HEK293T (cell line): Measurements from ENCODE around the gene LPIN2.

Experiments used
- CTCF ChIA-PET: fragments of 350-600 bp; formaldehyde crosslinking; extraction: SDS; loops from one replicate; lab custom pipeline; 2021; ENCODE audit warnings: antibody characterized with exemption, inconsistent platforms; lab: Yijun Ruan, JAX
- POLR2A ChIA-PET: fragments of 350-600 bp; formaldehyde crosslinking; extraction: SDS; loops from one replicate; lab custom pipeline; 2020; ENCODE audit warnings: antibody characterized with exemption, inconsistent platforms; lab: Yijun Ruan, JAX
- DNase-seq: peaks from one replicate; pipeline ENCODE4 v3.0.0; 2012; ENCODE audit warnings: mixed read lengths; ENCODE audit errors: extremely low spot score
- ARNT ChIP-seq: fragments of 450-650 bp; IDR thresholded peaks from 2 replicates; pipeline ENCODE4 v1.6.1; 2017; ENCODE audit warnings: mild to moderate bottlenecking
- BHLHE40 ChIP-seq: fragments of 450-650 bp; IDR thresholded peaks from 2 replicates; pipeline ENCODE4 v1.6.1; 2016; ENCODE audit warnings: mild to moderate bottlenecking, moderate library complexity, borderline replicate concordance
- CTBP1 ChIP-seq: fragments of 450-650 bp; IDR thresholded peaks from 2 replicates; pipeline ENCODE4 v1.6.1; 2016; ENCODE audit warnings: borderline replicate concordance
- ELF4 ChIP-seq: fragments of 450-650 bp; IDR thresholded peaks from 2 replicates; pipeline ENCODE4 v1.6.1; 2017; ENCODE audit warnings: antibody characterized with exemption
- FOXA1 ChIP-seq: fragments of 450-650 bp; IDR thresholded peaks from 2 replicates; pipeline ENCODE4 v1.6.1; 2016; ENCODE audit warnings: mild to moderate bottlenecking
- FOXK2 ChIP-seq: fragments of 450-650 bp; IDR thresholded peaks from 2 replicates; pipeline ENCODE4 v1.6.1; 2016; ENCODE audit warnings: mild to moderate bottlenecking
- FOXM1 ChIP-seq: fragments of 450-650 bp; IDR thresholded peaks from 2 replicates; pipeline ENCODE4 v1.6.1; 2017; ENCODE audit warnings: mild to moderate bottlenecking, borderline replicate concordance
- HDGF ChIP-seq: fragments of 450-650 bp; IDR thresholded peaks from 2 replicates; pipeline ENCODE4 v1.6.1; 2017; ENCODE audit warnings: antibody characterized with exemption, borderline replicate concordance
- L3MBTL2 ChIP-seq: fragments of 450-650 bp; conservative IDR thresholded peaks from 2 replicates; pipeline ENCODE4 v1.6.1; 2016; ENCODE audit warnings: mild to moderate bottlenecking
- LEF1 ChIP-seq: fragments of 450-650 bp; IDR thresholded peaks from 2 replicates; pipeline ENCODE4 v1.6.1; 2017; ENCODE audit warnings: mild to moderate bottlenecking, borderline replicate concordance
- NFRKB ChIP-seq: fragments of 450-650 bp; IDR thresholded peaks from 2 replicates; pipeline ENCODE4 v1.6.1; 2016; ENCODE audit warnings: mild to moderate bottlenecking, moderate library complexity
- PKNOX1 ChIP-seq: fragments of 450-650 bp; IDR thresholded peaks from 2 replicates; pipeline ENCODE4 v1.6.1; 2016
- SP1 ChIP-seq: fragments of 450-650 bp; IDR thresholded peaks from 2 replicates; pipeline ENCODE4 v1.6.1; 2017
- SUZ12 ChIP-seq: fragments of 450-650 bp; IDR thresholded peaks from 2 replicates; pipeline ENCODE4 v1.6.1; 2016; ENCODE audit warnings: mild to moderate bottlenecking
- TARDBP ChIP-seq: fragments of 450-650 bp; IDR thresholded peaks from 2 replicates; pipeline ENCODE4 v1.6.1; 2016
- ZNF384 ChIP-seq: fragments of 450-650 bp; IDR thresholded peaks from 2 replicates; pipeline ENCODE4 v1.6.1; 2016

Gene LPIN2

GRCh38 chr18:3048820-3049349 is 35.9 kb upstream of the LPIN2 start:
- POLR2A ChIA-PET: no interaction called here
- TF ChIP-seq TARDBP: no peak
- TF ChIP-seq ELF4: no peak
- no peak for TF ChIP-seq FOXM1
- no peak for TF ChIP-seq NFRKB
- no peak for TF ChIP-seq BHLHE40
- DNase-seq: no peak
- CTCF ChIA-PET: interaction anchor here (0.6 kb wide), 1 partner anchor 197 kb away, joined by 4 read pairs; no protein-coding TSS in a partner anchor

- DNase-seq: no peak
- POLR2A ChIA-PET: no interaction called here
- CTCF ChIA-PET: no interaction called here
- TF ChIP-seq LEF1: no peak
- no peak for TF ChIP-seq ELF4
- no peak for TF ChIP-seq HDGF
These were observed 35.2 kb upstream of the LPIN2 start for GRCh38 chr18:3048121-3048520.

GRCh38 chr18:3046216-3046808 is 33.4 kb upstream of the LPIN2 start:
- ChIA-PET CTCF (no interaction called here), POLR2A (no interaction called here)
- no peak for TF ChIP-seq TARDBP
- TF ChIP-seq CTBP1: no peak
- no peak for TF ChIP-seq FOXA1
- no peak for TF ChIP-seq SUZ12
- no peak for TF ChIP-seq ELF4
- no peak for TF ChIP-seq PKNOX1
- no peak for TF ChIP-seq HDGF
- no peak for TF ChIP-seq FOXK2
- no peak for TF ChIP-seq FOXM1
- TF ChIP-seq L3MBTL2: no peak
- no peak for TF ChIP-seq BHLHE40
- no peak for TF ChIP-seq SP1
- TF ChIP-seq NFRKB: no peak
- TF ChIP-seq LEF1: no peak
- TF ChIP-seq ZNF384: no peak
- TF ChIP-seq ARNT: no peak
- DNase-seq: no peak

DNA sequence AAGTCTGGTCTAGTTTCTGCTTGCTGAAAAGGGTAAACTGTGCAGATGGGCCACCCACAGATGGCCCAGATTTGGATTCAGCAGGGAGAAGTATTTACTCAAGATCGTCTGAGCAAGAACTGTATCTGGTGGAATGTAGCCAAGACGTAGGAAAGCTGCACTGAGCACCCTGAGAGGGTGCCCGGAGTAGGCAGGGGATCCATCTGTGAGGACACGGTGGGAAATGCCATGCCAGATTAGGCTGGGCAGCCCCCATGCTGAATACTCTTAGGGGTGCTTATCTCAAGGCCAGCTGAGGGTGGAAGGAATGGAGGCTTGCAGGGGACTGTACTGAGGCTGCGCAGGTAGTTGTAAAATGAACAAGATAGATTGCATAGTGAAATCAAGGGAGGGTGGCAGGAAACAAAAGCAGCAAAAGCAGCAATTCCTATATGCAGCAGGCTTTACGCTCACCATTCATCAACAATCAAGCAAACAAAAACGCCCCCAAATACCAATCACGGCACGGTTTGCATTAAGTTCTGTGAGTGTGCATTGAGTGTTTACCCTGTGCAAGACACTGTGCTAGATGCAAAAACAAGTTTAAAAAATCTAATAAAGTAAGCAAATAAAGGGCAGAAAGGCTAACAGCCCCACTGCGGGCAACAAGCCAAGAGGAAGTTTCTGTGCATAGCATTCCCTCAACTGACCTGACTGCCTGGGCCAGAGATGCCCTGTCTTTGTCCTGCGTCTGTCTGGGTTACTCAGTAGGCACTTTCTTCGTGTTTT is 32.2 kb upstream of the LPIN2 start:
- no peak for DNase-seq
- POLR2A ChIA-PET: no interaction called here
- TF ChIP-seq CTBP1: no peak
- no peak for TF ChIP-seq SP1
- no peak for TF ChIP-seq NFRKB
- no peak for TF ChIP-seq L3MBTL2
- TF ChIP-seq ZNF384: no peak
- TF ChIP-seq HDGF: no peak
- TF ChIP-seq LEF1: no peak
- no peak for TF ChIP-seq ARNT
- TF ChIP-seq FOXA1: no peak
- no peak for TF ChIP-seq PKNOX1
- TF ChIP-seq TARDBP: no peak
- TF ChIP-seq SUZ12: no peak
- TF ChIP-seq ELF4: no peak
- no peak for TF ChIP-seq FOXM1
- no peak for TF ChIP-seq FOXK2
- TF ChIP-seq BHLHE40: no peak
- CTCF ChIA-PET: no interaction called here

- CTCF ChIA-PET: no interaction called here
- TF ChIP-seq FOXM1: no peak
- TF ChIP-seq ELF4: no peak
- TF ChIP-seq FOXA1: no peak
- no peak for TF ChIP-seq ZNF384
- no peak for TF ChIP-seq L3MBTL2
- TF ChIP-seq CTBP1: no peak
- no peak for TF ChIP-seq HDGF
- no peak for TF ChIP-seq ARNT
- no peak for TF ChIP-seq TARDBP
- no peak for TF ChIP-seq BHLHE40
- no peak for TF ChIP-seq LEF1
- no peak for TF ChIP-seq FOXK2
- no peak for TF ChIP-seq NFRKB
- no peak for TF ChIP-seq SUZ12
- no peak for TF ChIP-seq PKNOX1
- TF ChIP-seq SP1: no peak
- POLR2A ChIA-PET: no interaction called here
- no peak for DNase-seq
These were observed 29.4 kb upstream of the LPIN2 start for GRCh38 chr18:3042379-3042778.
